HL-60/S4 treated with phorbol 12-myristate 13-acetate at 8.2 ng/mL for 4 days and 3 days (cell line): ENCODE data around the gene SIKE1.

Experiments
- in situ Hi-C: fragments of 300-500 bp; cut with MboI; formaldehyde crosslinking; loops from 2 replicates; pipeline ENCODE4 v1.15.0; 2022; ENCODE audit warnings: low sequenced_read_pairs

Gene SIKE1

DNA sequence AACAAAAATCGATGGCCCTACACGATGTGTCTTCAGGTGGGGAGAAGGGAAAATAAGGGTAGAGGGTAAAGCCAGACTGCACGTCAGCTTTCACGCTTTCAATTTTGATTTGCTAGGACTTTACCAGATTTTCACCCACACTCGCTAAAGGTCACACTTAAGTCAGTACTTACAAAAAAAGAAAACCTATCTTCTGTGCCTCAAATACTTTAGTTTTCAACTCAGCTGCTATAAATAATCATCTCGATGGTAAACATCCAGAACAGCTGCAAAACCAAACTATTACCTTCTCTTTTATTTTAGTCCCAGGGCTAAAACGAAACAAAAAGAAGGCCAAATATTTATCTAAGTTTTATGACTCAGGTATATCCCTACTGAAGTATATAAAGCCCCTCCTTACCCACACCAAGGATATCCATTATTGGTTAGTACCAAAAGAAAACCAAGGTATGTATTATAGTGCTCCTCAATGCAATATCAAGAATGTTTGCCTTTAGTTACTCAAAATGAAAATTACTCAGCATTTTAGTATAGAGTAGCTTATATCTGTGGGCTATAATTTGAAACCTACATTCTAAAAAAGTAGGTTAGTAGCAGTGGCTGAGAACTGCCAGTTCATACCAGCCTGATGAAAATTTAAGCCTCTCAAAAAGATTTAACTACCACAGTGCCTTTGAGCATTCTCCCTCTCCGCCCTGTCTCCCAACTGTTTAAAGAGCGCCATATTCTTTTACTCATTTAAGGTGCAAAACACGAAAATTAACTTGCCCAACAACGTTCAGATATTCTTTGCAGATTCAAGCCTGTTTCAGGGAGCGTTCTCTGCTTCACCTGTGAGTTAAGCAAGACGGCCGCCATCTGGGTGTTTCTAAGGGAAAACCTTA is 24.2 kb downstream of the SIKE1 start:
- in situ Hi-C loops = loop anchor here (25.0 kb wide), 1 partner anchor 794 kb away; no protein-coding TSS in a partner anchor

DNA sequence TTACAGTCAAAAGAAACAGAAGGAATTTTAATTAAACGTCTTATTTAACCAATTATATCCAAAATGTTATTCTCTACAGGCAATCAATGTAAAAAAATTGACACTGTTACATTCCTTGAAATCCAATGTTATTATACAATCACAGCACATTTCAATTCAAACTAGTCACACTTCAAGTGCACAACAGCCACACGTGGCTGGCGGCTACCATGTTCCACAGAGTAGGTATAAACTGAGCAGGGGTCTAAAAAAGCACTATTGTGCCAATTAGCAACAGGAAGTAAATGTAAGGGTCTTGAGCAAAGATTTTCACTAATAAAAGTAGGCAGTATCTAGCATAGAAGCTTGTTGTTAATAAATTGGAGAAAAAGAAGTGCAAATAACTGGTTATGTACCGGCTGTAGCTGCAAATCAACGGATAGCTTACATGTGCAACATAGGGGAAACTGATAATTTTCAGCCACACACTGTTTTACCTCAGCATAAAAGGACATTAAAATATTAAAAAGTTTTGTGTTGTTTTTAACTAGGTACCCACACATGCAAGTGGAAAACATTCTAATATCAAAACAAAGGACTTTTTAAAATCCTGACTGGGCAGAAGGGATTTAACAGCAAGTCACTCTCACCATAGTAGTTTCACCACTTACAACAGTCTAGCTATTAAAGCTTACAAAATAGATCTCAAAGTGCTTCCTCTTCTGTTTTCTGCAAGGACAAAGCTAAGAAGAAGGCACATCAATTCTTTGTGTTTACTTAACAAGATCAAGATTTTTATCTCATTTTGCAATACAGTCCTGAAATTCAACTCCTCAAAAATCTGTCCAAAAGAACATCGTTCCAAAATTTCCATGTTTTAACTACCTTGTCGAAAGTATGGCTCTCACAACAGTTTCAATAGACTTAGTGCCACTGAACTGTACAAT is 25.2 kb downstream of the SIKE1 start:
- in situ Hi-C loops = loop anchor here (25.0 kb wide), 1 partner anchor 793 kb away; no protein-coding TSS in a partner anchor

DNA sequence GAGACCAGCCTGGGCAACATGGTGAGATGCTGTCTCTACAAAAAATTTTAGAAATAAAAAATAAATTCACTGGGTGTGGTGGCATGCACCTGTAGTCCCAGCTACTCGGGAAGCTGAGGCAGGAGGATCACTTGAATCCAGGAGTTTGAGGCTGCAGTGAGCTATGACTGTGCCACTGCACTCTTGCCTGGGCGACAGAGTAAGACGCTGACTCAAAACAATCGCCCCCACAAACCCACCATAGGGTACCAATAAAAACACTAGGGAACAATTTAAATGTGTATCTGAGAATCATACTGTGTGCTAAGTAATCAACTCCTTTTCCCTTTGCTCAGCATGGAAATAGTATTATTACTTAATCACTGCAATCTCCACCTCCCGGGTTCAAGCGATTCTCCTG is 26.8 kb downstream of the SIKE1 start:
- in situ Hi-C loops = loop anchor here (25.0 kb wide), 1 partner anchor 791 kb away; no protein-coding TSS in a partner anchor

DNA sequence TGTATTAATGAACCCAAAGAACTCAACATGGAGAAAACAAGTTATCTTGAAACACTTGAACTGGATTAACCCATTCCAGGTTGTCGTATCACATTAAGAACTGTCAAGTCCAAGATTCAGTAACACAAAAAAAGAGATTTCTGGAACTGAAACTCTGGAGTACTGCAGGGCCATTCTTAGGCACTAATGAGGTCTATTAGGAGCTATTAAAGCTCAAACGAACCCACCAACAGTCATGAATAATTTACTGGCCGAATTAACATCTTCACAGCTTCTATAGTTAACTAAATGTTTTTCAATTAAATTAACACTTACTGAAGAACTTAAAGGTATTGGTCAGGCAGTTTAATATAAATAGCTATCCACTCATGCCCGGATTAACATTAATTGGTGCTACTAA is 27.3 kb downstream of the SIKE1 start:
- in situ Hi-C loops = loop anchor here (25.0 kb wide), 1 partner anchor 791 kb away; no protein-coding TSS in a partner anchor

DNA sequence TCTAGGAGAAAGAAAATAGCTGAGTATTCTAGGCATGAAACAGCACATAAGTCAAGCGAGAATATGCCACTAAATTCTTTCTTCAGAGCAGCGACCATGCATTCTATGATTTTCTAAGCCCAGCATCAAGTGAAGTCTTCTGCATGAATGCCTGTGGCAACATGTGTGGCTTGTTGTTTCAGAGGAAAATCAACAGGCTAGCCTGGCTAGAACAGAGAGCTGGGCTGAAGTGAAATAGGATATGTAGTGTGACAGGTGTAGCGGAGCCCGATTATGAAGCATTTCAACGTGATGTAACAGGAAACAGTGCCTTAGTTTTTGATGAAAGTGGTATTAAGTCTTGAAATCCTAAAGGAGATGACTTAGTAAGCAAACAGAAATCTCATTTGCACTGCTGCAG is 29.7 kb downstream of the SIKE1 start:
- in situ Hi-C loops = loop anchor here (25.0 kb wide), 1 partner anchor 788 kb away; no protein-coding TSS in a partner anchor

DNA sequence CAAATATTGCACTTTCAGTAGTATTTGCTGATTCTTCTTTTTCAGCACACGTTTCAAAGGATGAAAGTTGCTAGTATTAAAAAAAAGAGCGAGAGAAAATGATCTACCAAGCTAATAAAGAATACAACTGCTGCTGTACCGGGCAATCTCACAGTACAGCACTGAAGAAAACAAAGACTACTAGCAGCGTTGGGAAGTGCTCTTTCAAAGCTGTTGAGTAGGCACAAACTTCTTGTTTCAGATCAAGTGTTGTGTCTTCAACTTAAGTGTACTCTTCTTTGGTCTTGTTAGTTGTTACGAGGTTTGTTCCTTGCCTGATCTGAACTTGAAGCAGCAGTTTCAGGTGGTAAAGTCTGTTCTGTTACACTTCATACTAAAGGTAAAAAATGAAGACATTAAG is 30.6 kb downstream of the SIKE1 start:
- in situ Hi-C loops = loop anchor here (25.0 kb wide), 1 partner anchor 788 kb away; no protein-coding TSS in a partner anchor

DNA sequence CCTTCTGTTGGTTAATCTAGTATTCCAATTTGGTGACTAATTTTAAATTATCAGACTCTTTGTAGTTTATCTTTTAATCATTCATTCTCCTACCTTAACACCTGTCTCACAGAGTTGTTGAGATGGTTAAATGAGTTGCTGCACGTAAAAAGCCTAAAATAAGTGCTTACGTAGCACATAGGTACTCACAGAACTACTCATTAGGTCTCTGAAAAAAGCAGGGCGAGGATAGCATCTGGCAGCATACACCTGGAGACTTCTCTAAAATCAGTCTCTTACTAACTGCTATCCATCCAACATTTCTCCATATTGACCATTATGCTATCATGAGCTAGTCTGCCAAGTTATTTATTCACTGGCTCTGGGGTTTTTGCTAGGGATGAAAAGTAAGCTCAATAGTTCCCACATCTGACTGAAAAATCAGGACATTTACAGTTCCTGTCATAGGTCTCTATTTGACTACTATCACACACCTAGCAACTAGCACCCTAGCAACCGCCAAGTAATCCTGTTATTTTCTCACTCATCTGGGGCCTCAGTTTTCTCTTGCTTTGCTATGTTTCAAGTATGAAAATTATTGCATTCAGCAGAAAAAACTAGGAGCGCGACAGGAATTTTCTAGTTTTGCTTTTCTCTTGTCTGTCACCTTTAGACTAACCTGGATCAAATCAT is 33.9 kb downstream of the SIKE1 start:
- in situ Hi-C loops = no loop called here

DNA sequence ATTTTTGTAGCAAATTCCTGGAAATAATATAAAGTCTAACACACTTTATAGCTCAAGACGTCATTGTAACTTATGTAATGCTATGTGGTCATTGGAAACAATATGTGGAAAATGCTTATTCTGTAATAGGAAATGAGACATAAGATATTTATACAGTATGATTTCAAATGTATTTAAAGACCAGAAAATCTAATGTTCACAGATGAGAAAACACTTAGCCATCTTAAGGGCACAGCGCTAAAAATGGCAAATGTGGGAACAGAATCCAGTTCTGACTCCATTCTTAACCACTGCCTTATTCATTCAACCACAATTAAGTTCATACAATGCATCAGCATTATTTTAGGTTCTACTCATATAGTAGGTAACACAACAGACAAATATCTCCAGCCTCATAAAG is 35.2 kb downstream of the SIKE1 start:
- in situ Hi-C loops = no loop called here

DNA sequence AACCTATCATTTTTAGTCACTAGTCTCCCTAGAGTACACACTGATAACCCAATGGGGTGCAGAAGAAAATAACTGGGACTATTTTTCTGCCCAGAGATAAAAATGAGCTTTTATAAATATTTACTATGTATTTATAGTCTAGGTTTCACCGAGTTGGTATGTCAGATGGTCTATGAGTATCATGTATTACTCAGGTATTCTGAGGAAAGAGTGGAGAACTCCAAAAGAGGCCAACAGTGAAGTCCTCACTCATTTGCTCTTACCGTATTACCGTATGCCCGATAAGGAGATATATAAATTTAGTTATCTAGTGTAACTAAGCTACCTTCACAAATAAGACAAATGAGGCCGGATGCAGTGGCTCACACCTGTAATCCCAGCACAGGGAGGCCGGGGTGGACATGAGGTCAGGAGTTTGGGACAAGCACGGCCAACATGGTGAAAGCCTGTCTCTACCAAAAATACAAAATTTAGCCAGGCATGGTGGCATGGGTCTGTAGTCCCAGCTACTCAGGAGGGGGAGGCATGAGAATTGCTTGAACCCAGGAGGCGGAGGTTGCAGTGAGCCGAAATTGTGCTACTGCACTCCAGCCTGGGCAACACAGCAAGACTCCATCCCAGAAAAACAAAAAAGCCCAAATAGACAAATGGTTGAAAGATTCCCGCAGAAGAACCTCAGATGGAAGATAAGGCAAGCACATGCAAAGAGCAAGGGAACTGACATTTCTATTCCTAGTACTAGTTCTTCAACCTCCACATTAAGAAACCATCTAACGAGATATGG is 38.3 kb downstream of the SIKE1 start:
- in situ Hi-C loops = no loop called here

DNA sequence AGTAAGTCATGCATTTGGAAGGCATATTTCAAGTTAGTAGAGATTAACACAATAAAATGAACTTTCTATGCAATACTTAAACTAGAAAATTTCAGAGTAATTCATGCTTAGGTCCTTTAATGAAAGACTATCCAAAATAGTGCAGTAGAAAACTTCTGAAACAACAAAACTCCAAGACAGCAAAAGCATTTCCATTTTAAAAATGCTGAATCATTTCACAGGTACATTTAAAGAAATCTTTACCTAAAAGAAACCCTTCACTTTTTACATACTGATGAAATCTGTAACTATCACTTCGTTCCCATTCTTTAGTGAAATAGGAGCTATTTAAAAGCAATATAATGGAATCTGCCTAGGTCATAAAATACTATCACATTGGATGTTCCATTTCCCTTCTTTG is 40.2 kb downstream of the SIKE1 start:
- in situ Hi-C loops = no loop called here

DNA sequence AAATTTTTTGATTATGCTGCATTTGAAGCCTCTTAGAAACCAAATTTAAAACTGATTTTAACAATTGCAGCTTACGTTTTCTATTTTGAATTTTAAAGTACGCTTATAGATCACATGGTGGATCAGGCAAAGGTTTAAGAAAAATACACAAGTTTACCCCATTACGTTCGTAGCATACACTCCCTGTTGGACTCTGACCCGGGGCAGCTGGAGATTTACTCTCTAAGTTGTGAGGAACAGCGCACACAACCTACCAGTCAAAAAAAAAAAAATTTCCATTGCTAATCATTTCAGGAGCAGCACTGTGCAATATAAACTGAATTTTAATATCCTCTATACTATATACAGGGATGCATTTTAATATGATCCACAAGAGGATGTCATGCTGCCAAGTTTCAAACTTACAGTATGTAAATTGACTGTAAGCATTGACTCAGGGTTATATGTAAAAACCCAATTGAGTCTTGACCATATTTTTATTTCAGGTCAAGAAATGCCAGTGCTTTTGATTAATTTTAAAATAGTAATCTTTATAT is 43.1 kb downstream of the SIKE1 start:
- in situ Hi-C loops = no loop called here

DNA sequence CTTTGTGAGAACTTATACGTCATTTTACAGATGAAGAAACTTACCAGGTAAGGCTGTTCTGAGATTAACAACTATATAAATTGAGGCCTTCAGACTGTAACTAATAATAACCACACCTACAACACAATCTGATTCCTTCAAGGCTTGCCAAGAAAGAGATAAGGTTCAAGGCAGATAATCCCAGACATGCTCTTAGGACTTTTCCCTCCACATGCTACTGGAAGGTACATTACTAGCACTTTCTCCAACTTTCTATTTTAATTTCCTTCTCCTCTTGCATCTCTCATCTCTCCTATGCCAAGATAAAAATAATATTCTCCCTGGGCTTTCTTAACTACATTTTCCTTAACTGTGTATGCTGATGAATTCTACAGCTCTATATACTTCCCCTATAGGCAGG is 45.0 kb downstream of the SIKE1 start:
- in situ Hi-C loops = no loop called here

DNA sequence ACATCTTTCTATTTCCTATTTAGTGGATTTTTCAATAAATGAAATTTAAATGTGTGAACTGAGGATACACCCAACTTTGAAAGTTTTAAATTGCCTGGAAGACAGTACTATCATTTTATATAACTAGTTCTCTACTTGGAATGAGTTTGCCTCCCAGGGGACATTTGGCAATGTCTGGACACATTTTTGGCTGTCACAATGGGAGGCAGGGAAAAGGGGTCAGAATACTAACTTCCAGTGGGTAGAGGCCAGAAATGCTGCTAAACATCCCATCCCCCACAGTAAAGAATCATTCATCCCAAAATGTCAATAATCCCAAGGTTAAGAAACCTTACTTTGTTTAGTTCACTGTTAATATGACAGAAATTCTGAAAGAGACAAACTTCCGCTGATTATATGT is 50.7 kb downstream of the SIKE1 start:
- in situ Hi-C loops = no loop called here

DNA sequence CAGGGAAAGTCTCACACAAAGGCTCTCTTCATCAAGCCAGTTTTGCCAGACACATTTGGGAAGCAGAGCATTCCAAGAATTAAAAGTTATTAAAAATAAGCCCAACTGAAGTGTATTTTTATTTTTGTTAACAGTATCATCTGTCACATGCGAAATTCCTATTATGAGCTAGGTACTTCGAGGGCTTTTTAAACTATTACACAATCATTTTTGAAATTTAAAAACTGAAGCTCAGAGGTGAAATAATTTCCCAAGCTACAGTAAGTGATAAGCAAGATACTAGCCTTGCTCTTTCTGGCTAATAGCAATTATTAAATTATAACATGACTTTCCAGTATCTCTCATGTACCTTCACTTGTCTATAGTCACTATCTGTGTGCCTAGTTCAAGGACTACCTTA is 51.9 kb downstream of the SIKE1 start:
- in situ Hi-C loops = no loop called here

DNA sequence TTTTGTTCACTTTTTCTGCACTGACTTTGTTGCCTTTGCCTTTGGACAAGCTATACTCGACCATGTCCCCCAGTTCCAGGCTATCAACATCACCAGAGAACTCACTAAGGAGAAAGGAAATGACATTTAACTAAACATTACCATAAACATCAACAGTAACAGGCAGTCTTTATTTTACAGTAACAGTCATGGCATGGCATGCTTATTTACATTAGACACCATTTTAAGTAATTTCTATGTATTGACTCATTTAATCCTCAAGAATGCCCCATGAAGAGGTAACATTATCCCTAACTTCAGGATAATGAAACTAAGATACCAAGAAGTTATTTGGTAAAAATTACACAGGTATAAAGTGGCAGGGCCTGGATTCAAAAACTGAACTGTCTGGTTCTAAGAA is 55.3 kb downstream of the SIKE1 start:
- in situ Hi-C loops = no loop called here

DNA sequence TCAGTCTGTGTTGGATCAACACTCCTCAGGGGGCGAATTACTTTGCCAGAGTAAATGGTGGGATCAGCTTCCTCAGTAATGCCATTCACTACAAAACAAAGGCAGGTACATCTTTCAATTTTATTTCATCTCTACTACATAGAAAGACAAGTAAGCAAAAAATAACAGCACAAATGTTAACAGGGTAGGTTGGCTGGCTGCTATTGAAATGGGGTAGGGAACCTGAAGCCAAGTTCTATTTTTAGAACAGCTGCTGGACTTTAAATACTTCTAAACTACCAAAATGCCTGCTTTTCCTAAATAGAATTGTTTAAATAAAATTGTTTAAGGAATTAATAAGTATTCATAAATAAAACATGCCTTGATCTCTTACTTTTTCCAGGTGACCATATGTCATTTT is 56.6 kb downstream of the SIKE1 start:
- in situ Hi-C loops = no loop called here

DNA sequence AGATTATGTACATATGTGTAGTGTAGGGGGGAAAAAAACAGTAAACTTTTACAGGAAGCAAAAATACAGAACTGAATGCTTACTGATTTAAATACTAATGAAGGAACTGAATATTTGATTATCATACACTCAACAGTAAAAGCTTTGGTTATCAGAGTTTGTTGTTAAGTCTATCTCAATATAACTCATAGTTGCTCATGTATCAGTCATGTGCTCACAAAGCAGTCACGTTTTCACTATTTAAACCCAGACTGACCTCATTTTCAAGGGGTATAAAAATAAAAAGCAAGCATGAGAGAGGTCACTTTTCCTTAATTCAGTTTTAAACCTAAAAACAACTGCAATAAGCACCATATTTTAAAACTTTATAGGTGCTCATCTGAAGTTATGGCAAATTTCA is 57.0 kb downstream of the SIKE1 start:
- in situ Hi-C loops = no loop called here

DNA sequence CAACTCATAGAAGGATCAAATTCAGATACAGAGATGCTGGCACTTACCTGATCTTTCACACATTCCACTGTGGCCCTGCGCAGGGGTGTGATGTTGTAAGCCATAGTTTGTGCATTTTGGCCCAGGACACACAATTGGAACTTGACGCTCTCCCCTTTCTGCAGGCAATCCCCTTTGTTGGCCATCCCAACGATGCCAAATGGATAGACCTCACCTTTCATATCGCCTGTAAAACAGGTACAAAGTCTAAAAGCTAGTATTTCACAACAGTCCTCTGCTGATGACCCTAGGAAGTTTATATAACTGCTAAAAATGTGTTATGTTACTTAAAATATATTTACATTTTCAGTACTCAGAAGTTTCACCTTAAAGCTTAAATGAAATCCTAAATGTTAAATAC is 60.0 kb downstream of the SIKE1 start:
- in situ Hi-C loops = no loop called here
